Activated CD4-positive, alpha-beta memory T cell treated with anti-CD3 and anti-CD28 coated beads for 36 hours (primary cell): ENCODE data around the gene CCDC88B. TPM values are rescaled to one million over a fixed set of nuclear protein-coding genes. Genes with fewer than 3 reads are reported as not detected.

Experiments
- CTCF ChIA-PET: fragments of 350-600 bp; sonication (Branson Sonifier 250); formaldehyde crosslinking; loops from one replicate; lab custom pipeline; 2021; ENCODE audit warnings: antibody characterized with exemption, inconsistent platforms; lab: Charles Lee
- POLR2A ChIA-PET: fragments of 350-600 bp; sonication (Branson Sonifier 250); formaldehyde crosslinking; loops from one replicate; lab custom pipeline; 2021; ENCODE audit warnings: antibody characterized with exemption; lab: Charles Lee
- DNase-seq: peaks from one replicate; pipeline ENCODE4 v3.0.0-alpha.2; 2020
- H3K27ac Mint-ChIP-seq: one replicate; pipeline ENCODE4 v1.8.0; 2021; ENCODE audit warnings: mixed read lengths
- H3K27me3 Mint-ChIP-seq: one replicate; pipeline ENCODE4 v1.8.0; 2021; ENCODE audit warnings: mixed read lengths
- H3K36me3 Mint-ChIP-seq: one replicate; pipeline ENCODE4 v1.8.0; 2021; ENCODE audit warnings: mixed read lengths
- H3K4me1 Mint-ChIP-seq: one replicate; pipeline ENCODE4 v1.8.0; 2021; ENCODE audit warnings: low read depth, mixed read lengths
- H3K4me3 Mint-ChIP-seq: one replicate; pipeline ENCODE4 v1.8.0; 2021; ENCODE audit warnings: mild to moderate bottlenecking, mixed read lengths
- H3K9me3 Mint-ChIP-seq: one replicate; pipeline ENCODE4 v1.8.0; 2021; ENCODE audit warnings: mixed read lengths
- intact Hi-C: fragments of 100-400 bp; cut with micrococcal nuclease; formaldehyde crosslinking; loops from one replicate; pipeline ENCODE4 v1.15.1; 2023
- total RNA-seq, 2 experiments: library from RNA; stranded (reverse); gene quantifications; one replicate each; pipeline ENCODE4 v1.2.3, GENCODE V29; 2021

CCDC88B gene
- total RNA-seq, 2 experiments from 2014 or later, result 69.5 to 74.5 TPM

DNA sequence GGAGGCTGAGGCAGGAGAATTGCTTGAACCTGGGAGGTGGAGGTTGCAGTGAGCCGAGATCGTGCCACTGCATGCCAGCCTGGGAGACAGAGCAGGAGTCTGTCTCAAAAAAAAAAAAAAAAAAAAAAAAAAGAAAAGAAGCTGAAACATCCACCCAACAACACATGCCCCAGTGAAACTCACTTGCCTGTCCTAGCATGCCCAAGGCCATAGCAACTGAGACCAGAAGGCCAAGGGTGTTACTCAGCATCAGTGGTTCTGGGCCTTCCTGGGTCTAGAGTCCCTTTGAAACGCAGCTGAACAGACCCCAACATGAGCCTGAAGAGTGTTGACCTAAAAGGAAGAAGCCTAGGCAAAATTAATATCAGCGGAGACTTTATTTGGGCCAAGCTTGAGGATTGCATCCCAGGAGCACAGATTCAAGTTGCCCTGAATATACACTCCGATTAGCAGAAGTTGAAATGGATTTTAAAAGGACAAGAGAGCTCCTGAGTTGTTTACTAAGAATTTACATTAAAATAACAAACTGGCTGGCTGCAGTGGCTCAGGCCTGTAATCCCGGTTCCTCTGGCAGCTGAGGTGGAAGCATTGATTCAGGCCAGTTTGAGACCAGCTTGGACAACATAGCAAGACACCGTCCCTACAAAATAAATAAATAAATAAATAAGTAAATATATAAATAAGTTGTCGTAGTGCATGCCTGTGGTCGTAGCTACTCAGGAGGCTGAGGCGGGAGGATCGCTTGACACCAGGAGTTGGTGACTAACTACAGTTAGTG lies 15.1 kb upstream of the CCDC88B start:
- DNase-seq, result no peak
- POLR2A ChIA-PET, result interaction anchor here (0.6 kb wide), 1 partner anchor 15 kb away, joined by 3 read pairs; no protein-coding TSS in a partner anchor
- intact Hi-C loops, result no loop called here
- CTCF ChIA-PET, result interaction anchor here (1.3 kb wide), 1 partner anchor 20 kb away, joined by 3 read pairs; no protein-coding TSS in a partner anchor
- H3K9me3 Mint-ChIP-seq, result no peaks in the 10 kb centered on the region
- no peak overlapping the region for H3K4me3 Mint-ChIP-seq
- peaks cover 9% of the 10 kb centered on the region for H3K36me3 Mint-ChIP-seq
- peaks cover 2% of the 10 kb centered on the region for H3K4me1 Mint-ChIP-seq
- H3K27ac Mint-ChIP-seq, result no peak overlapping the region
- H3K27me3 Mint-ChIP-seq, result no peaks in the 10 kb centered on the region

DNA sequence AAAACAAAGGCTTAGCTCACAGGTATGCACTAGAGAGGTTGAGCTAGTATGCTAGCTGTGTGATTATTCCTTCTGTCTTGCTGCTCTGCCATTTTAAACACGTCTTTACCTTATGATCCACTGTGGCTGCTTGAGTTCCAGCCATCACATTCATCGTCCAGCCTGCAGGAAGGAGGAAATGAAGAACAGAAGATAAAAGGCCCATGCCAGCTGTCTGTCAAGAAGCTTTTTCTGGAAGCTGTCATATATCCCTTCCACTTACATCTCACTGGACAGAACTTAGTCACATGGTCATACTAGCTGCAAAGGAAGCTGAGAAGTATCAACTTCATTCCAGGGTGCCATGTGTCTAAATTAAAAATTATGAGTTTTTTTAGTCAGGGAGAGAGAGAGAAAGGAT lies 12.6 kb upstream of the CCDC88B start:
- Mint-ChIP-seq H3K36me3 (no peaks in the 10 kb centered on the region), H3K4me3 (no peak overlapping the region), H3K27ac (no peak overlapping the region), H3K27me3 (no peaks in the 10 kb centered on the region), H3K9me3 (no peaks in the 10 kb centered on the region), H3K4me1 (peaks cover 9% of the 10 kb centered on the region)
- CTCF ChIA-PET, result interaction anchor here (0.6 to 1.0 kb wide), 2 partner anchors 10 to 11 kb away, joined by 3 read pairs; partner anchors contain the start of gene TRMT112
- intact Hi-C loops, result no loop called here
- POLR2A ChIA-PET, result no interaction called here
- no peak for DNase-seq

DNA sequence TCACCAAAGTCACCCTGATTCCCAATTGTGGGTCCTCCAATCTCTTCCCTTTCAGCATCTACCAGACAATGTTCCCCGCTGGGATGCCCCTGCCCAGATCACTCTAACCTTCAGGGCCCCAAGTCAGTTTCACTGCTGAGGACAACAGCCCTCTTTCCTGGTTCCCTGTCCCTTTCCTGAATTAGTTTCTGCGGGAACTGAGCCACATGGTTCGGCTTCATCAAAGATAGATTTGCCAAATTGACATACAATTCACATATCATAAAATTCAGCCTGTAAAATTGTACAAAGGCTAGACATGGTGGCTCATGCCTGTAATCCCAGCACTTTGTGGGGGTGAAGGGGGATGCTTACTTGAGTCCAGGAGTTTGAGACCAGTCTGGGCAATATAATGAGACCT lies 12.0 kb upstream of the CCDC88B start:
- no peaks in the 10 kb centered on the region for H3K36me3 Mint-ChIP-seq
- H3K9me3 Mint-ChIP-seq, result no peaks in the 10 kb centered on the region
- H3K4me3 Mint-ChIP-seq, result no peak overlapping the region
- CTCF ChIA-PET, result no interaction called here
- no peaks in the 10 kb centered on the region for H3K27me3 Mint-ChIP-seq
- POLR2A ChIA-PET, result no interaction called here
- intact Hi-C loops, result no loop called here
- H3K27ac Mint-ChIP-seq, result no peak overlapping the region
- no peak for DNase-seq
- H3K4me1 Mint-ChIP-seq, result peaks cover 9% of the 10 kb centered on the region

DNA sequence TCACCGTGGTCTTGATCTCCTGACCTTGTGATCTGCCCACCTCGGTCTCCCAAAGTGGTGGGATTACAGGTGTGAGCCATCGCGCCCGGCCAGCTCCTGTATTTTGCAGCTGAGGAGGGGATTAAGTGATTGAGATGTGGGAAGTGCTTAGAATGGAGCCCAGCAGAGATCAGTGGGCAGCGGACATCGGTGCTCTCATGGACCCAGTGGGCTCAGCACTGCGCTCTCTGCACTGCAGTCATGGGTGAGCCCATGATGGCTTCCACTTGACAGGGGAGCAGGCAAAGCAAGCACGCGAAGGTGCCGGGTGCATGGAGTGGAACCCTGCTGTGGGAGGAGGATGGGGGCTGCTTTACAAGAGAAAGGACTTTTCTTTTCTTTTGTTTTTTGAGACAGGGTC lies 9.1 kb upstream of the CCDC88B start:
- no peak for DNase-seq
- ChIA-PET CTCF (interaction anchor here (0.7 to 6.0 kb wide), 11 partner anchors 10 to 126 kb away, joined by 3 to 97 read pairs (median 4); partner anchors contain the start of genes CCDC88B, ESRRA, PRDX5 and RPS6KA4), POLR2A (interaction anchor here (1.2 to 2.6 kb wide), 4 partner anchors 9 to 26 kb away, joined by 3 to 20 read pairs (median 5); partner anchors contain the start of genes PRDX5 and TRMT112)
- Mint-ChIP-seq H3K36me3 (peaks cover 2% of the 10 kb centered on the region), H3K4me1 (peaks cover 16% of the 10 kb centered on the region), H3K27me3 (no peaks in the 10 kb centered on the region), H3K27ac (no peak overlapping the region), H3K9me3 (no peaks in the 10 kb centered on the region), H3K4me3 (no peak overlapping the region)
- intact Hi-C loops, result loop anchor here (1.0 kb wide), 1 partner anchor 14 kb away; the partner anchor contains the start of gene TRMT112

DNA sequence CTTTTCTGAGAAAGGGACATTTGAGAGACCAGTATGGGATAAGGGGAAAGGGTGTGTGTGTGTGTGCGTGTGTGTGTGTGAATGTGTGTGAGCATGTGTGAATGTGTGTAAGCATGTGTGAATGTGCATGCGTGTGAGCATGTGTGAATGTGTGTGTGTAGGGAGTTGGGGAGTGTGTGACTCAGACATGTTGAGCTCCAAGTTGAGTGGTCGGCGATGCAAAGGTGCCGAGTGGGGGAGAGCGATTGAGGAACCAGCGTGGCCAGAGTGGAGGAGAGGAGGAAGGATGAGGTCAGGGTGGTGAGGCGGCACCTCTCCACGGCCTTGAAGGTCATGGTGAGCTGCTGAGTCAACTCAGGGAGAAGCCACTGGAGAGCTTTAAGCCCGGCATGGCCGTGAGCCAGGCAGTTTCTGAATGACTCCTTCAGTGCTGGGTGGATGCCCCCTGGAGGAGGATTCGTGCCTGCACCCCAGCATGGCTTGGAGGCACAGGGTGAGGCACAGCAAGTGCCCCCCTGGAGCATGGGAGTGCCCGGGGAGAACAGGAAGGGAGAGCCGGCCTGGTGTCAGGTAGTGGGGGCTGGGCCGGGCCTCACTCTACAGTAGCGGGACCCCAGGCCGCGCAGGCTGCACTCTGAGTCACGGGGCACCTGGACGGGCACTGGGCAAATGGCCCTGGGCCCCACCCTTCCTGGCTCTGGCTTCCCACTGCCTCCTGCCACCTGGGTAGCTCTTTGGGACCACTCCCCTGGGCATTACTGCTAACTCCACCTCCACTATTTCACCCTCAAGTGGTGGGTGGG lies 8.2 kb upstream of the CCDC88B start:
- POLR2A ChIA-PET, result interaction anchor here (0.9 to 2.6 kb wide), 5 partner anchors 9 to 91 kb away, joined by 3 to 20 read pairs (median 4); partner anchors contain the start of genes FKBP2, PRDX5 and TRMT112
- intact Hi-C loops, result loop anchor here (1.0 kb wide), 1 partner anchor 14 kb away; the partner anchor contains the start of gene TRMT112
- no peaks in the 10 kb centered on the region for H3K27me3 Mint-ChIP-seq
- peak overlapping the region; percentile 47 for H3K27ac Mint-ChIP-seq
- no peaks in the 10 kb centered on the region for H3K9me3 Mint-ChIP-seq
- CTCF ChIA-PET, result interaction anchor here (0.6 to 6.0 kb wide), 23 partner anchors 8 to 332 kb away, joined by 3 to 97 read pairs (median 4); partner anchors contain the start of genes CCDC88B, ESRRA, FERMT3 and PPP1R14B
- peak; percentile 90 for DNase-seq
- no peak overlapping the region for H3K4me3 Mint-ChIP-seq
- peaks cover 18% of the 10 kb centered on the region for H3K4me1 Mint-ChIP-seq
- H3K36me3 Mint-ChIP-seq, result peaks cover 2% of the 10 kb centered on the region

DNA sequence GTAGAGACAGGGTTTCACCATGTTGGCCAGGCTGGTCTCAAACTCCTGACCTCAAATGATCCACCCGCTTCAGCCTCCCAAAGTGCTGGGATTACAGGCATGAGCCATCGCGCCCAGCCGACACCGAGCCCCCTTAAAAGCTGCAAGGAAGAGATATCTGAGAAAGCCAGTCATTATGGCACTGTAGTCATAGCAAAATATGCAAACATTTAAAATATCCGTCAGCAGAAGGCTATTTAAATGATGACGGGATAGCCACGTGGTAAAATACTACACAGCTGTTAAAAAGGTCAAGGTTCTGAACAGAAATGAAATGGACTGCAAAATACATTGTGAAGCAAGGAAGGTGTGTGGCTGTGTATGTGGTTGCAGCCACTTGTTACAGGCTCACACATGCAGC lies 6.4 kb upstream of the CCDC88B start:
- Mint-ChIP-seq H3K4me3 (no peak overlapping the region), H3K27me3 (no peaks in the 10 kb centered on the region)

DNA sequence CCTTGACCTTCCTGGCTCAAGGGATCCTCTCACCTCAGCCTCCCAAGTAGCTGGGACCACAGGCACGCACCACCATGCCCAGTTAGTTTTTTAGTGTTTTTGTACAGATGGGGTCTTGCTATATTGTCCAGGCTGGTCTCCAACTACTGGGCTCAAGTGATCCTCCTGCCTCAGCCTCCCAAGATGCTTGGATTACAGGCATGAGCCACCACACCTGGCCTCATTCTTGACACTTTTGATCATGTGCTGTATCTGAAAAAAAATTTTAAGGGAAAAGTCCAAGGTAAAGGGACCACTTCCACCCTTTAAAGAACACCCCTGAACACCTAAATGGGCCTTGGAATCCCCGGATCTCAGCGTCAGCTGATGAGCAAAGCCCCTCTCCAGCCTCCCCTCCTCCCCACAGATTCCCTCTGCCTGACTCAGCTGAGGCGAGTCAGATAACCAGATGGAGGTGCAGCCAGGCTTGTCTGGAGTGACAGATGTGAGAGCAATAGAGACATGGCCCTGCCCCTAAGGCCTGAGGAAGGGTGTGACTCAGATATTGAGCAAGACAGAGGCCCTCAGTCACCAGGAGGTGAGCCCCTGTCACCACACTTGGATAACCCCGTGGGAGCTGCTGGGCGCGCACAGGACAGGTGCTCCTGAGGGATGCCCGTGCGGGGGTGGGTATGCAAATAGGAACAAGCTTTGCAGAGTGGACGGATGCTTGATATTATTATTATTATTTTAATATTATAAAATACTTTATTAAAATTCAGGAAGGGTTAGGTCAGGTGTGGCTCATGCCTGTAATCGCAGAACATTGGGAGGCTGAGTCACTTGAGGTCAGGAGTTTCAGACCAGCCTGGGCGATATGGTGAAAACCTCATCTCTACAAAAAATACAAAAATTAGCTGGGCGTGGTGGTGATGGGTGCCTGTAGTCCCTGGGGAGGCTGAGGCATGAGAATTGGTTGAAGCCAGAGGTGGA lies 5.0 kb upstream of the CCDC88B start:
- intact Hi-C loops, result no loop called here
- POLR2A ChIA-PET, result interaction anchor here (1.0 kb wide), 1 partner anchor 18 kb away, joined by 9 read pairs; the partner anchor contains the start of genes PRDX5 and TRMT112
- DNase-seq, result peak; percentile 70

More for the DNA sequence above, 6.4 kb upstream of the CCDC88B start:
- H3K4me1 Mint-ChIP-seq, result peaks cover 26% of the 10 kb centered on the region
- H3K27ac Mint-ChIP-seq, result no peak overlapping the region
- no peak for DNase-seq
- CTCF ChIA-PET, result interaction anchor here (1.5 to 6.0 kb wide), 3 partner anchors 8 to 19 kb away, joined by 3 to 97 read pairs (median 34); partner anchors contain the start of genes CCDC88B, PRDX5 and TRMT112
- POLR2A ChIA-PET, result no interaction called here
- H3K36me3 Mint-ChIP-seq, result peaks cover 13% of the 10 kb centered on the region
- no peaks in the 10 kb centered on the region for H3K9me3 Mint-ChIP-seq
- intact Hi-C loops, result no loop called here

DNA sequence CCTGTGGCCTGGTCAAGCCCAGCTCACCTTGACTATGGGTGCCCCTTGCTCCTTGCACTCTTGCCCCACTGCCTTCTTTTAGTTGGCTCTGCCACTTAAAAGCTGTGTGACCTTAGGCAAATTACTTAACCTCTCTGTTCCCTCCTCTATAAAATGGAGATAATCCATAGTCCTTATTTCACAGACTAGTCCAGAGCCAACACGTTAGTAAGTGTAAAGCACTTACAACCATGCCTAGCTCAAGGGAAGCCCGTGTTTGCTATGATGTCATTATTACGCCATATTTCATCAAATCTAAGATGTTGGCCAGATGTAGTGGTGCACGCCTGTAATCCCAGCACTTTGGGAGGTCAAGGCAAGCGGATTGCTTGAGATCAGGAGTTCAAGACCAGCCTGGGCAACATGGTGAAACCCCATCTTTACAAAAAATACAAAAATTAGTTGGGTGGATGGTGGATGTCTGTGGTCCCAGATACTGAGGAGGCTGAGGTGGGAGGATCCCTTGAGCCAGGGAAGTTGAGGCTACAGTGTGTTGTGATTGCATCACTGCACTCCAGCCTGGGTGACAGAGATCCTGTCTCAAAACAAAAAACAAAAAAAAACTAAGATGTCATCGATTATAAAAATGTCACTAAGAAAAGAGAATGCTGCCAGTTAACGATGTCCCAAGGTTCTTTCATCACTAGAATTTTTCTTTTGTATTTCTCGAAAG lies 2.3 kb upstream of the CCDC88B start:
- H3K4me3 Mint-ChIP-seq, result no peak overlapping the region
- H3K27ac Mint-ChIP-seq, result peak overlapping the region; percentile 38
- no peak for DNase-seq

More for the DNA sequence above, 5.0 kb upstream of the CCDC88B start:
- Mint-ChIP-seq H3K4me3 (no peak overlapping the region), H3K4me1 (peaks cover 37% of the 10 kb centered on the region), H3K36me3 (peaks cover 16% of the 10 kb centered on the region), H3K27ac (peak overlapping the region; percentile 47), H3K27me3 (no peaks in the 10 kb centered on the region), H3K9me3 (no peaks in the 10 kb centered on the region)
- CTCF ChIA-PET, result interaction anchor here (0.8 to 6.0 kb wide), 4 partner anchors 17 to 693 kb away, joined by 3 to 97 read pairs (median 4); partner anchors contain the start of genes PRDX5 and TRMT112

DNA sequence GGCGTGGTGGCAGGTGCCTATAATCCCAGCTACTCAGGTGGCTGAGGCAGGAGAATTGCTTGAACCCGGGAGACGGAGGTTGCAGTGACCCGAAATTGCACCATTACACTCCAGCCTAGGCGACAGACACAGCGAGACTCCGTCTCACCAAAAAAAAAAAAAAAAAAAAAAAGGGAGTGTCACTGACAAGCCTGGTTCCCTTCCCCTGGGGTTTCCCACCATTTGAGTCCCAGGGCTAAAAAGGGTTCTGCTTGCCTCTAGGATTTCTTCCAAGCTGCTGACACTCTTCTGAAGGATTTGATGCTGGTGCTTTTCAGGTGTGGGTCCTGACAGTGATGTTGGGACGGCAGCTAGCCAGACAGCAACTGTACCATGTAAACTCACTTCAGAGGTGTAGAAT lies 1.3 kb upstream of the CCDC88B start:
- POLR2A ChIA-PET, result interaction anchor here (1.7 kb wide), 1 partner anchor 21 kb away, joined by 15 read pairs; the partner anchor contains the start of genes PRDX5 and TRMT112

More for the DNA sequence above, 2.3 kb upstream of the CCDC88B start:
- no peaks in the 10 kb centered on the region for H3K27me3 Mint-ChIP-seq
- H3K9me3 Mint-ChIP-seq, result no peaks in the 10 kb centered on the region
- CTCF ChIA-PET, result interaction anchor here (0.7 to 1.8 kb wide), 2 partner anchors 20 to 338 kb away, joined by 4 to 8 read pairs; partner anchors contain the start of genes PRDX5 and TRMT112
- POLR2A ChIA-PET, result no interaction called here
- peaks cover 45% of the 10 kb centered on the region for H3K4me1 Mint-ChIP-seq
- H3K36me3 Mint-ChIP-seq, result peaks cover 23% of the 10 kb centered on the region
- intact Hi-C loops, result no loop called here

DNA sequence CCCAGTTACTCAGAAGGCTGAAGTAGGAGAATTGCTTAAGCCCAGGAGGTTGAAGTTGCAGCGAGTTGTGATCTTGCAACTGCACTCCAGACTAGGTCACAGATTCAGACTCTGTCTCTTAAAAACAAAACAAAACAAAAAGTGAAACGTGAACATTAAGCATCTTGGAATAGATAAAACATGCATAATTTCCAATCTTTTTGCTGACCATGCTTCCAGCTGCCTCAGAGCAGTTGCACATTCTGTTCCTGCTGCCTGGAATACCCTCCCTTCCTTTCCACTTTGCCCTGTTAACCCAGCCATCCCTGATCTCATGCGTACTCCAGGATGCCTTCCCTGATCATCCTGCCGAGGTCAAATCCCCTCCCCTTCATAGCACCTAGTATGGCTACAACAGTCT lies 718 bp upstream of the CCDC88B start:
- DNase-seq, result no peak
- peak overlapping the region; percentile 95 for H3K27ac Mint-ChIP-seq
- ChIA-PET CTCF (interaction anchor here (1.1 to 3.6 kb wide), 4 partner anchors 7 to 177 kb away, joined by 3 to 34 read pairs (median 6); partner anchors contain the start of genes PRDX5 and TRMT112), POLR2A (interaction anchor here (0.5 to 1.7 kb wide), 2 partner anchors 14 to 22 kb away, joined by 3 to 15 read pairs; partner anchors contain the start of genes PRDX5 and TRMT112)
- H3K4me1 Mint-ChIP-seq, result peaks cover 47% of the 10 kb centered on the region
- H3K9me3 Mint-ChIP-seq, result no peaks in the 10 kb centered on the region
- peak overlapping the region; percentile 91 for H3K4me3 Mint-ChIP-seq
- H3K27me3 Mint-ChIP-seq, result no peaks in the 10 kb centered on the region
- peaks cover 26% of the 10 kb centered on the region for H3K36me3 Mint-ChIP-seq
- intact Hi-C loops, result no loop called here

More for the DNA sequence above, 1.3 kb upstream of the CCDC88B start:
- Mint-ChIP-seq H3K36me3 (peaks cover 23% of the 10 kb centered on the region), H3K27ac (peak overlapping the region; percentile 95), H3K4me3 (peak overlapping the region; percentile 91), H3K4me1 (peaks cover 47% of the 10 kb centered on the region), H3K27me3 (no peaks in the 10 kb centered on the region), H3K9me3 (no peaks in the 10 kb centered on the region)
- CTCF ChIA-PET, result interaction anchor here (0.6 to 1.8 kb wide), 4 partner anchors 12 to 339 kb away, joined by 3 to 8 read pairs (median 4); partner anchors contain the start of genes PRDX5 and TRMT112
- intact Hi-C loops, result no loop called here
- DNase-seq, result no peak
